ENCODE data around the gene CNTN5. TPM values are rescaled to one million over a fixed set of nuclear protein-coding genes. Genes with fewer than 3 reads are reported as not detected.

The CNTN5 gene
- polyA plus RNA-seq, 3 donors: 18.7 to 26.6 (median 19.0) TPM

DNA sequence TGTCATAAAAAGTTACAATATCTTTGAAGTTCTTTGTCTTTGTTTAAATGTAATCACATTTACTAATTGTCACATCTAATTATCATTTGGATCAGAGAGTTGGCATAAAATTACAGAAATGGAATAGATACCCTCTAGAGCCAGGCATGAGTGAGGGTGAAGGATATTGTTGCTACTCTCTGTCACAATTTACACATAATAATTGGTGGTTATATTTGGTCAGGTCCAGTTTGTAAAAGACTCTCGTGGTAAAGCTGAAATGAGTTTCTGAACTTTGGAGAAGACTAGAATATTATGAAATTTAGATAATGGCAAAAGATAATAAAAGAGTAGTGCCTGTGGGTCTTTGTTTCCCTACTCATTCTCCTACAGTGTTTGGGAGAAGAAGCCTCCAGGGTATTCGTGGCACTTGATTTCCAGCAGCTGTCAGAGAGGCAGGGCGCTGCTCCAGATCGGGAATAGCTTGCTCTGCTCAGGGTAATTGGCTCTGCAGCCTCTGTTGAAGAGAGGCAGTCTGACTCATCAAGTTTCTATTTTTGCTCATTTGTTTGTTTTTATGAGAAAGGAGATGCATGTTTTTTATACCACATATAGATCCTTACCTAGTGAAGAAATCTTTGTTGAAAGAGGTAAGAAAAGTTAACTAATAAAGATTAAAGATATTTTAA is 349.9 kb downstream of the CNTN5 start:
- DNase-seq (ENCODE audit: low read depth in 3 of 3, low spot score in 2 of 3): no peak

DNA sequence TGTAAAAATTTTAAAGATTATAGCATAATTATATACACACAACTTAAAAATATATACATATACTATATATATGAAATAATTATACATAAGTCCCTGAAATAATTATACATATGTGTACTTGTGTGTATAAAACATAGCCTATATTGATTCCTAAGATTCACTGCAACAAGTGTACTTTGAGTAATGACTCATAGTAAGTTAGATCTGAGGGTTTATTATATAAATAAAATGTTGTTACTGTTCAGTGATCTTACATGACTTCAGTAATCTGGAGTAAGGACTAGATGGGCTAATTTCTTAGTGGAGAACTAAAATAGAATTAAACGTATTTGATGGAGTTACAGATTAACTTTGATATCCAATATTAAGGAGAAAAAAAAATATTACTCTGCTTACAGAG is 350.5 kb downstream of the CNTN5 start:
- no peak for DNase-seq (ENCODE audit: low read depth in 3 of 3, low spot score in 2 of 3)

DNA sequence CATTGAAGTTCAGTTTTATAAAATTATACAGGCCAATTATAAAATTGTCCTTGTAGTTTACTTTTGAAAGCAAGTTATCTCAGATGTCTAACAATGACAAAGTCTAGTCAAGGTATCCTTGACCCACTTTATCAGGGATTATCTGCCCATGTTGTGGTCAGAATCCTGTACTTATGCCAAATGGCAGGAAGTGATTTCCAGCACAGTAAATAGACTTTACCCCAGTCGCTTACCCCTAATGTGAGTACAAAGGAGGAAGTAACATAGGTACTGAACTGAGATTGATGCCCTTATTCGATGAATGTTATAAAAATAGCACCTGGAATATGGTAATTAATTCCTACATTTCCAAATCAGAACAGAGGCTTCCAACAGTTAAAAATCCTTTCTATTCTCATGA is 355.7 kb downstream of the CNTN5 start:
- no peak for DNase-seq (ENCODE audit: low read depth in 3 of 3, low spot score in 2 of 3)

DNA sequence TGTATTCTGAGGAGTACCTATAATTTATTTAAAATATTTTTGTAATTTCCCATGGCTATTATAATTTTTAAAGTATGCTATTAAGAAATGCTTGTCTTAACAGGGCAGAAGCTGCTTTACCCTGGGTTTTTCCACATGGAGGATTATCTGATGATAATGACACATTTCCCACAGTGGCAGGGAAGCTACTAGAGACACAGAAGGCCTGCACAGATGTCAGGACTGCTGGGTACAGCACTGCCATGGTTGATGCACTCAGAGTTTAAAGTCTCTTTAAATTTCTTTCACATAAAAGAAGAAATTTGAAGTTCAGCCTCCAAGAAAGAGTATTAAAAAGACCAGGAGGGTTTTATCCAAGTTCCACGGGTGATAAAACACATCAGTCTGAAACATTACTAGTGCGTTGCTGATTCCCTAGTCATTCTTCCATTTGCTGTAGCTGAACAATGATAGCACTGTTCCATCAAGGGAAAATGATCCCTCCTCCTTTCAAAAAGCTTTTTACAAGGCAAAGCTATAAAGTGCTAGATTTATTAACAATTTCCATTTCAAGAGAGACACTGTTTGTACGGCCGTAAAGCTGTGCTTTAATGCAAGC is 363.0 kb downstream of the CNTN5 start:
- no peak for DNase-seq (ENCODE audit: low read depth in 3 of 3, low spot score in 2 of 3)

DNA sequence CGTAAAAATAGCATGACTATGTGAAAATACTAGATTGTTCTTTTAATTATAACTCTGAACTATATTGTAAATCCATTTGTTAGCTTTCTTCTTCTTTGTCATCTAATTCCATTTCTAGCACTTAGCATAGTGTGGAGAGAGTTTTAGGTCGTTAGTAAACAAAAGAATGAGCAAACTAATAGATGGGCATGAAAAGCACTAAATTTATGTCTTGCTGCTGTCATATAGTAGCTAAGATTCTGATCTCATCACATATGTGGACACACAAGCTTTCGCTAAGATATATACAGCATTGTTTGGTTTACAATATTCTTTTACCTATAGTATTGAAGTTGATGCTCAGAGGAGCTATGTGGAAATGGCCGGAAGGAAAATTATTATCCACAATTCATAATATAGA is 370.5 kb downstream of the CNTN5 start:
- no peak for DNase-seq (ENCODE audit: low read depth in 3 of 3, low spot score in 2 of 3)

DNA sequence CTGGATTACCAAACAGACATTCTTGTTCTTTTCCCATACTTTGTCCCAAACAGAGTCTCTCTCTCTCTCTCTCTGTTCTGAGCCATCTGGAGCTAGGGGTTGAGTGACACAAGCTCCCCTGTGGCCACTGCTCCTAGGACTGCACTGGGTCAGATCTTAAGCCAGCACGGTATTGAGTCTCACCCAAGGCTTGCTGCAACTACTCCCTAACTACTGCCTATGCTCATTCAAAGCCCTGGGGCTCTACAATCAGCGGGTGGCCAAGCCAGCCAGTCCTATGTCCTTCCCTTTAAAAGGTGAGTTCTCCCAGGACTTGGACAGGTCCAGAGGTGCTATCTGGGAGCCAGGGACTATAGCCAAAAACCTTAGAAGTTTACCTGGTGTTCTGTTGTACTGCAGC is 385.6 kb downstream of the CNTN5 start:
- DNase-seq (ENCODE audit: low read depth in 3 of 3, low spot score in 2 of 3): no peak

DNA sequence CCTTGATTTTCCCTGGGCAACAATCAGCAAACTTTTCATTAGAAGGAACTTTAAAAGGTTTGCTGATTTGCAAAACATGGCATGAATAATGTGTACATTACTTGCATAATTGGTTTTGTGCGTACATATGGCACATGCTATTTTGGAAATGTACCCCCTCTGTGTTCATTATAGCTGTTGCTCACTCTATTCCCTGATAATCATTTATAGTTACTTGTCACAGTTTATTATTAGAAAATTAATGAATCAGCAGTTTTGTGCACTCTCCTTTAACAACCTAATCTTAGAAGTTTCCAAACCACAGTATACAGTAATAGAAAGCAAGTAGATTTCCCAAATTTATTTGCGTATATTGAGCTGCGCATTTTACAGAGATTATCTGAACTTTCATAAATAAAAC is 389.9 kb downstream of the CNTN5 start:
- no peak for DNase-seq (ENCODE audit: low read depth in 3 of 3, low spot score in 2 of 3)

DNA sequence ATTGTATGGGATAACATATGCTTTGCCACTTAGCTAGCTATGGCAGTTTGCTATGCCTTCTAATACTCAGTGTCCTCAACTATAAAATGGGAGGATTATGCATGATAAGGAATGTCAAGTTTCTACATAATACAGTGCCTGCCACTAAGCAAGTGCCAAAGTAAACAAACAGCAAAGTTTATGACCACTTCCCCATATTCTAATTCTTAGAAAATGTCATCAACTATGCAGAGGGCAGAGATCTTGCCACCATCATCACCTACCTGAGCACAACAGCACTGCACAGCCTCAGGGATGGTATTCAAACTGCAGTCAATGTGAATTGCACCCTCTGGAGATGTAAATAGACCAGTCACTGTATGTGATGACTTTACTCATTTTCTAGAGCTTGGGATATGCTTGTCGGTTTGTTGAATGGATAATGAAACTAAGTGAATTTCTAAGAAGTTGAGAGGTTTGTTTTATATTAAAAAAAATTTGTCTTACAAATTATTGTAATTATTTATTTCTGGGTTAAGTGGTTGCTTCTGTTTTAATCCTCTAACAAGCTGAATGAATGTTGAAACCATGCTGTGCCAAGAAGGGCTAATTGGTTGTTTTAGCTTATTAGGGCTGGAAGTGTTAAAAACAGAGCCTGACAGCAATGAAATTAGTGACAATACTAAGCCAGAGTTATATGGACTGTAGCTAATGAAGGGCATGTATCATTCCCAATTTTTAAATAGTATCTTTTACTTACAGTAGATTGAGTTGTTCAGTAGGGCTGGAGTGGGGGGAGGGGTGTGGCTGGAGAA is 398.4 kb downstream of the CNTN5 start:
- no peak for DNase-seq (ENCODE audit: low read depth in 3 of 3, low spot score in 2 of 3)

DNA sequence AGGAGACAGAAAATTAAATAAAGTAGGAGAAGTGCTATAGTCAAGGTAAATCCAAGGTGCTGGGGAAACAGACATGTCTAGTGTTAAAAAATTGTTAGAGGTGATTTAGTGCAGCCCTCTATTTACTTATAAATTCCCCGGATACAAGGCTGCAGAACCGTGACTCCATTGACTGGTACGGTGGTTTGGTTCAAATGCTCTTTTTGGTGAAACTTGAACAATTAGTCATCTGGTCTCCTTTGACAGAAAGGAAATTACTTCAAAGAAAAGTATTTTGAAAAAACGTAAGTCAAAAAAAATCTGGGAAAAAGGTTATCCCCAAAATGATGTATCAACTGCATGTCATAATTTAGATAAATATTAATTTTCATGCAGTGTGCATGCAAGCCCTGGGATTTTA is 399.2 kb downstream of the CNTN5 start:
- no peak for DNase-seq (ENCODE audit: low read depth in 3 of 3, low spot score in 2 of 3)

DNA sequence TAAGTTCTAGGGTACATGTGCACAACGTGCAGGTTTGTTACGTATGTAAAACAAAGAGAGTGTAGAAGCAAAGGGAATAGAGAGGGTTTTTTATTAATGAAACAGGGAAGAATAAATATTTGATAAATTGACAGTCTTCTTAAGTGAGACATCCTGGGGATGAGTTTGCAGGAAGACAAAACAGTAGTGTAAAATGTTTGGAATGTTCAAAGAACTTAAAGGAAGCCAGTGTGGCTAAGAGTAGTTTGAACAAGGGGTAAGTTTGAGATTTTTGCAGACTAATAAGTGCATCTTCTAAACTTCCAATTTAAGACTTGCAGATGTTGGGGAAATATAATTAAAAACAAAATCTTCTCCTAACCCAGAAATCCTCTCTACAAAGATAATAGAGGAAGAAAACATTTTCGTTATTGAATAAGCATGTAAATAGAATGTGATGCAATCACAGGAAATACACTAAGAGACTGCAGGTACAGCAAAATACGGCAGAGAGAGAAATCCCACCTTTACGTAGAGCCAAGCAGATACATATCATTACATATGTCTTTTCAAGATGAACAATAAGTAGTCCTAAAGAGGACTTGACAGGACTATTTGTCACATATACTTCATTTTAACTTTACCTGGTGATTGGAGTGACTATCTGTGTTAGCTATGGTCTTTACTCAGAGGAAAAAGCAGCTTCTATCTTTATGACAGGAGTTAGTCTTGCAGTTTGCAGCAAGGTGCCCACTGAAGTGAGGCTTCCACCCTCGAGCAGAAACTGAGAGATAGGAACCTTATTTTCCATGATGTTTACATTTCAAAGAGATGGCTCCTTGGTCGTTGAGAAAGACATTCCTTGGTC is 402.1 kb downstream of the CNTN5 start:
- DNase-seq (ENCODE audit: low read depth in 3 of 3, low spot score in 2 of 3): no peak

DNA sequence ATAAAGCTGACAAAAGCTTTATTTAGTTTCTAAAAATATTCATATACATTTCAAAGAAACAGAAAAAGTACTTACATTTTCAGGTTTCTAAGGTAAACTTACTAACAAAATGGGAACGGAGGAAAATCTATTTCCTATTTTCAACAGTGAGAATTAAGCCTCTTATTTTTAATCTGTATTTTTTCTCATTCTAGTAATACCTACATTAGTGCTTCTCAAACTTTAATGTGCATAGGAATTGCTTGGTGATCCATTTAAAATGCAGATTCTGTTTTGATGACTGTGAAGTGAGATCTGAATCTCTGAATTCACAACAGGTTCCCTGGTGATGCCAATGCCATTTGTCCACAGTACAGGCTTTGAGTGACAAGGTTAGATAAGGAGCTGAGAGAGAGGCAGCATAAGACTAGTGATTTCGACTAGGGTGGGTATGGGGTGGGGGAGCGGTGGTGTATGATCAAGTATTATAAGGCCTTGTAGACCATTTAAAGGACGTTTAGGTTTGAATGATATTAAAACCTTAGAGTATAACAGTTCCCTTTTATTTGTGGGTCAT is 402.8 kb downstream of the CNTN5 start:
- DNase-seq (ENCODE audit: low read depth in 3 of 3, low spot score in 2 of 3): no peak

DNA sequence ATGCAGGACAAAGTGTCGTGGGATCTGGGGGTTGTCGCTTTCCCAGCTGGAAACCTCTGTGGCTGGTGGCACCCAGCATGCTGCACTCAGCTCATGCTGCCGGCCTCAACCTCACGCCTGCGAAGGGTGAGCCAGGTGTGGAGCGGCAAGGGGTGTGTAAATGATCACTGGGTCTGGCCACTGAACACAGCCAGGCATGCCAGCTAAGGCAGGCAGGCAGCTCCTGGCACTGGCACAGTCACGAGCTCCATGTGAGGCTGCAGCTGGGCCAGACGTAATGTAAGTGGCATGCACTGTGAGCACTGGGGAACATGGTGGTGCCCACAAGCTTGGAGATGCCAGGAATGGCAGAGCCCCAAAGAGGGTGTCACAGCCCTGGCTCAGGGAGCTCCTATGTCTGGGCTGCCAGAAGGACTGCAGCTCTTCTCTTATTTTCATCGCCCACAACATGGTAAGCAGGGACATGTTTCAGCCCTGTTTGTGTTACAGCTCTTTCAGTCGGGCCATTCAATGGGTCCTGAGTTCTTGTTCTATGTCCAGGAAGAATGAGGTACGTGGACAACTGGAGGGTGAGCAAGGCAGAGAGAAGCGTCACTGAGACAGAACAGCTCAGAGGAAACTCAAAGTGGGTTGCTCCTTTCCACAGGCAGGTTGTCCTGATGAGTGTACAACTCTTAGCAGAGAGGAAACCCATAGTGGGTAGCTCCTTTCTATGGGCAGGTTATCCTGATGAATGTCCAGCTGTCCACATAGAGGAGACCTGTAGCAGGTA is 403.8 kb downstream of the CNTN5 start:
- DNase-seq (ENCODE audit: low read depth in 3 of 3, low spot score in 2 of 3): no peak

DNA sequence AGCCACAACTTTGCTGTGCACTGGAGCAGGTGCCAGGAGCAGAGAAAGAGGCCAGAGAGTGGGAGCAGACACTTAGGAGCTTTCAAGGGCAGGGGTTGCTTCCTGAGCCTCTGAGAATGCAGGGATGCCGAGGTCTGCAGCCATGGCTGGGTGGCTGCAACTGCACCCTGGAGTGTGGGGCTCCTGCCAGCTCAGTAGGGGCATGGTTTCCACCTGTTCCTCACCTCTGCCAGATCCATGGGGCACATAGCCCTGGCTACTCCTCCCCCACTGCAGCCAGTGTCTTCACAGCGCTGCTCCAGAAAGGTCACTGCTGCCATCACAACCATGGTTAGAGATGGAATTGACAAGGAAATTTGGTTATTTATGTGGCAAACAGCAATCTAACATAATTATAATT is 404.8 kb downstream of the CNTN5 start:
- DNase-seq (ENCODE audit: low read depth in 3 of 3, low spot score in 2 of 3): no peak

DNA sequence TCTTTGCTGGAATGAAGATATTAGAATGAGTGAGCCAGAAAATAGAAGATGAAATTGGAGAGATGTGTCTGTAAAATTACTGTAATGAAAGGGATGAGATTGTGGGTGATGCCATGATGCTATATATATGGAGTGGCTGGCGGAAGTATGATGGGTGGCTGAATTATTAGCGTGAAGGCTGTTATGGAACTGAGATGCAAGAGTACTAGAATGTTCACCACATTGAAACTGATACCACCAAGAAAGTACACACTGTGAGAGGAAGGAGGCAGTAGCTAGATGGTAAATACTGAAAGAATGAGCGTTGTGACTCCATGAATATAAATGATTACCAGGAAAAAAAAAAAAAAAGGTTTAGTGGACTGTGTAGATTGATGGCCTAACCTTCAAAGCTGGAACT is 411.9 kb downstream of the CNTN5 start:
- no peak for DNase-seq (ENCODE audit: low read depth in 3 of 3, low spot score in 2 of 3)

DNA sequence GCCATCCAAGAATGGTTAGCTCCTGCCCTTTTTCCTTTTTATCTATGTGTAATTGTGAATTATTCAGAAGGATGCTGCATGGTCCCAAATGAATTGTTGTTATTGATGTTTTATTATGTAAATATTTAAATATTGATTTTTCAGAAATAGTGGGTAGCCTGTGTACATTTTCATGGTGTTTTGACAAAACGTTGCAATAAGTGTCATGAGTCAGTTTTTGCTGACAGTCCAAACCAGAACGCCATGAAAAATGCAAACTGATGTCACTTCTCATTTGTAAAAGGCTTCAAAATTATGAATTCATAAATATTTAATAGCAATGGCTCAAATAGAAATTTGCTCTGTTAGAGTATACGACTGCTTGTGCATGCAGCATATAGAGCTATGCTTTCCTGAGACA is 422.5 kb downstream of the CNTN5 start:
- DNase-seq (ENCODE audit: low read depth in 3 of 3, low spot score in 2 of 3): no peak

DNA sequence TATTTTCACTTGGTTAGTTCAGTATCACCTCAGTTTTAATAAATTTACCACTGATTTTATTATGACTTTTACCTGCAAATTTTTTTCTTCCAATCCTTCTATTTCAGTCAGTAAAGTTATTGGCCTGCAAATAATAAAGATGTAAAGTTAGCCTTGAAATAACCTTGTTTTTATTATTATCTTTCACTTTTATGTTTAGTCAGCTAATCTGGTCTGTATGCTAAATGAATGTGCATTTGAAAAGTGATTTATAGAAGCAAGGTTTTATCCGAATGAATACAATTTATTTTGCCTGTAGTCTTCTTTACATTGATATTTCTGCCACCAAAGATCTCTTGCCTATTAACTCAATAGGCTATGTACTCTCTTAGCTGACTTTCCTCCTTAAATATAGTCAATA is 425.7 kb downstream of the CNTN5 start:
- DNase-seq (ENCODE audit: low read depth in 3 of 3, low spot score in 2 of 3): no peak

DNA sequence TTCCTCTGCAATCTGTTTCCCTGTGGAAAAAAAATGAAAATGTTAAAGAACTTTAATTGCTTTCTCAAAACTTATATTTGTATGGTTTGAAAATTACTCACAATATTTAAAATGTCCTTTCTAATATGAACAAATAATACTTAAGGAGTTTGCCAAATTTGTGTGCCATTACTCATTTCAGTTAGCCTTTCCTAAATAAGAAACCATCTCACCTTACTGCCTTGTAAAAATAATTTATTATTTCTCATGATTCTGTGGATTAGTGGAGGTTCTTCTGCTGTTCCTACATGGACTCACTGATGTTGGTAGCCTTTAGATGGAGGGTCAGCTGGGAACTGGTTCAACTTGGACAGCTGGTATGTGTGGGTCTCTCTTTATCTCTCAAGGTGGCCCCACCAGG is 428.6 kb downstream of the CNTN5 start:
- no peak for DNase-seq (ENCODE audit: low read depth in 3 of 3, low spot score in 2 of 3)

DNA sequence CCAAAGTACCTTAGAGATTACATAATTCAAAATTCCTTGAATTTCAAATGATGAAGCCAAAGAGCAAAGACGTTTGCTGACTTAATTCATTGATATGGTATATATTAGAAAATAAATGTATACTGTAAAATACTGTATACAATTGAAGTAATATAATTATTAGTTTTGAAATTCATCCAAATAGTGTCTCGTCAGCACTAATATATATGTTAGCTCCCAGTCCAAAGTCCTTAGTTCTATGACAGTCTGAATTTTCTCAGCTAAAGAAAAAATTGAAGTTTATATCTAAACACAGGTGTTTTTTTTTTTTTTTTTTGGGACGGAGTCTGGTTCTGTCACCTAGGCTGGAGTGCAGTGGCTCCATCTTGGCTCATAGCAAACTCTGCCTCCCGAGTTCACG is 431.3 kb downstream of the CNTN5 start:
- no peak for DNase-seq (ENCODE audit: low read depth in 3 of 3, low spot score in 2 of 3)

DNA sequence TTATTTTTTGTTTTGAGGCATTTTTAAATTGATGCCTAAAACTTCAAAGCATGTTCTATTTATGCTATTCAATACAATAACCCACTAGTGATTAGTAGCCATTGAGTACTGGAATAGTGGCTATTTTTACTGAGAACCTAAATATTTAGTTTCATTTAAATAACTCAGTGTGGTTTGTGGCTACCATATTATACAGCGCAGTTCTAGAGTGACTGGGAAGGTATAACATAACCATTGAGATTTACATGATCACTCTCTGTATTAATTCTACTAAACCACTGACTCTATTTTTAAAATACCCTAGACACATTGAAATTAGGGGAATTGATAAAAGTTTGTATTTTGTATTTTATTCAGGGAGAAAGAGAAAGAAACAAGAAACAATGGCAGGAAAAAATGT is 441.2 kb downstream of the CNTN5 start:
- no peak for DNase-seq (ENCODE audit: low read depth in 3 of 3, low spot score in 2 of 3)

DNA sequence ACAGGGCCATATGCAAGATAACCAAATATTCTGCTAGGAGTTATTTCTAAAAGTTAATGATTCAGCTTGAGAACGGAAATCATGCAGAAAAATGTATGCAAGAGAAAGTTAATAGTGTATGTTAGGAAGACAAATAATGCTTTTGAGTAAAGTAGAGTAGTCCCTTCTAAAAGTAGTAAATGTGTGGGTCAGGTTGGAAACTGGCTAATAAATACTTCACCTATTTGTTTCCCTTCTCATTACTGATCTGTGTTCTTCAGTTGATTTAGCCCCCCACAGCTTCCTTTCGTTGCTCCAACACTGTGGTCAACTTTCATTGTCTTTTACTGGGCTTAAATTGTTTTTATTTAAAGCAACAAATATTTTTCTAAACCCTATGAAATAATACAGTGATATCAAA is 444.2 kb downstream of the CNTN5 start:
- no peak for DNase-seq (ENCODE audit: low read depth in 3 of 3, low spot score in 2 of 3)

All from right renal cortex interstitium (tissue), 3 donors.